Neutrophil (primary cell): Measurements from ENCODE around the gene UTY.
A peak's percentile ranks its signal among the peaks of the same experiment; 100 is the strongest.
"Not testable (repeated sequence)": the region's sequence is repeated elsewhere in the genome, so short reads cannot be mapped to it uniquely, and the experiment has no call there.

Experiments
- H3K27ac ChIP-seq: fragments of 200-600 bp; sonication (generic); 2 replicates; pipeline ENCODE4 v1.5.1; 2016; ENCODE audit warnings: mild to moderate bottlenecking, moderate library complexity
- H3K27me3 ChIP-seq: fragments of 200-600 bp; sonication (generic); 2 replicates; pipeline ENCODE4 v1.6.0; 2016; ENCODE audit warnings: mild to moderate bottlenecking
- H3K36me3 ChIP-seq: fragments of 200-600 bp; sonication (generic); 2 replicates; pipeline ENCODE4 v1.5.1; 2017
- H3K4me1 ChIP-seq, 2 experiments: fragments of 200-600 bp in 1 of 2; sonication (generic) in 1 of 2; 1 replicate in 1 of 2; 2 replicates in 1 of 2; pipeline versions ENCODE4 v1.5.1 to v1.6.1; 2013 to 2016; ENCODE audit warnings: low read depth in 1 of 2, low read length in 1 of 2, mild to moderate bottlenecking in 1 of 2, moderate library complexity in 1 of 2; ENCODE audit not compliant: control insufficient read depth in 1 of 2, insufficient read depth in 1 of 2
- H3K4me3 ChIP-seq, 2 experiments: fragments of 200-600 bp in 1 of 2; sonication (generic) in 1 of 2; 1 replicate in 1 of 2; 2 replicates in 1 of 2; pipeline ENCODE4 v1.5.1; 2013 to 2016; ENCODE audit warnings: low read depth in 1 of 2, low read length in 1 of 2, mild to moderate bottlenecking in 1 of 2, moderate library complexity in 1 of 2
- H3K9me3 ChIP-seq: fragments of 200-600 bp; sonication (generic); 2 replicates; pipeline ENCODE4 v1.5.1; 2016
- CTCF ChIP-seq: fragments of 200-600 bp; sonication (generic); IDR thresholded peaks from 2 replicates; pipeline ENCODE4 v1.5.1; 2016; ENCODE audit warnings: antibody characterized with exemption

The UTY gene

GRCh38 chrY:13271706-13272105, 208.1 kb downstream of the UTY start:
- no peaks in the 10 kb centered on the region for H3K27me3 ChIP-seq
- no peaks in the 10 kb centered on the region for H3K4me1 ChIP-seq
- TF ChIP-seq CTCF, result no peak
- no peaks in the 10 kb centered on the region for H3K9me3 ChIP-seq
- no peak overlapping the region for H3K27ac ChIP-seq
- H3K4me3 ChIP-seq, result no peak overlapping the region
- H3K36me3 ChIP-seq, result peaks cover 18% of the 10 kb centered on the region

GRCh38 chrY:13253941-13254440, 225.8 kb downstream of the UTY start:
- not testable (repeated sequence) for H3K4me1 ChIP-seq, H3K9me3 ChIP-seq, H3K27ac ChIP-seq, H3K27me3 ChIP-seq, H3K4me3 ChIP-seq
- peaks cover 20% of the 10 kb centered on the region for H3K36me3 ChIP-seq

- Histone ChIP-seq H3K4me1 (no peaks in the 10 kb centered on the region), H3K27ac (no peak overlapping the region), H3K9me3 (no peaks in the 10 kb centered on the region), H3K27me3 (no peaks in the 10 kb centered on the region), H3K36me3 (peaks cover 3% of the 10 kb centered on the region), H3K4me3 (no peak overlapping the region)
- TF ChIP-seq CTCF, result no peak
Observed at GRCh38 chrY:13250421-13250820, 229.4 kb downstream of the UTY start.

GRCh38 chrY:13243716-13244115, 236.1 kb downstream of the UTY start:
- TF ChIP-seq CTCF, result no peak
- no peaks in the 10 kb centered on the region for H3K9me3 ChIP-seq
- H3K27me3 ChIP-seq, result no peaks in the 10 kb centered on the region
- H3K27ac ChIP-seq, result no peak overlapping the region
- H3K4me3 ChIP-seq, result no peak overlapping the region
- no peaks in the 10 kb centered on the region for H3K36me3 ChIP-seq
- no peaks in the 10 kb centered on the region for H3K4me1 ChIP-seq

GRCh38 chrY:13233901-13234300, 245.9 kb downstream of the UTY start:
- no peaks in the 10 kb centered on the region for H3K27me3 ChIP-seq
- no peak overlapping the region for H3K4me3 ChIP-seq
- H3K4me1 ChIP-seq, result peaks cover 0 to 3% of the 10 kb centered on the region in 2 experiments
- no peaks in the 10 kb centered on the region for H3K9me3 ChIP-seq
- H3K36me3 ChIP-seq, result peaks cover 11% of the 10 kb centered on the region
- peak overlapping the region; percentile 10 for H3K27ac ChIP-seq
- TF ChIP-seq CTCF, result no peak

- Histone ChIP-seq H3K27me3 (no peaks in the 10 kb centered on the region), H3K27ac (no peak overlapping the region), H3K4me3 (no peak overlapping the region), H3K4me1 (peaks cover 0 to 3% of the 10 kb centered on the region in 2 experiments), H3K9me3 (no peaks in the 10 kb centered on the region), H3K36me3 (peaks cover 6% of the 10 kb centered on the region)
- TF ChIP-seq CTCF, result no peak
Observed at GRCh38 chrY:13233118-13233517, 246.7 kb downstream of the UTY start.
